Lung (tissue), 12 donors: ENCODE results near the gene CCDC136. TPM values are rescaled to one million over a fixed set of nuclear protein-coding genes. Genes with fewer than 3 reads are reported as not detected.

Experiments used
- ATAC-seq: fragments of 200-7000 bp; cut with Tn5 transposase; one replicate; pipeline ENCODE4 v1.9.1; 2020; ENCODE audit warnings: moderate number of reproducible peaks; ENCODE audit not compliant: insufficient read depth, low FRiP score
- DNase-seq, 3 donors: peaks; one replicate each; pipeline ENCODE4 v3.0.0-alpha.2; 2013 to 2017
- H3K27ac ChIP-seq, 2 donors: one replicate each; pipeline ENCODE4 v1.5.1; 2013; ENCODE audit warnings: mild to moderate bottlenecking in 2 of 2, moderate library complexity in 2 of 2, control low read depth in 1 of 2, inconsistent platforms in 1 of 2, low read depth in 1 of 2, low read length in 1 of 2
- H3K27me3 ChIP-seq, 3 donors: one replicate each; pipeline ENCODE4 v1.5.1; 2013; ENCODE audit warnings: low read length in 2 of 3; ENCODE audit not compliant: control insufficient read depth in 3 of 3, insufficient read depth in 3 of 3
- H3K36me3 ChIP-seq, 4 donors: one replicate each; pipeline ENCODE4 v1.5.1; 2013; ENCODE audit warnings: low read length in 4 of 4, mild to moderate bottlenecking in 1 of 4, moderate library complexity in 1 of 4; ENCODE audit not compliant: control insufficient read depth in 4 of 4, insufficient read depth in 4 of 4
- H3K4me1 ChIP-seq, 5 donors: one replicate each; pipeline ENCODE4 v1.5.1; 2013; ENCODE audit warnings: low read length in 5 of 5, mild to moderate bottlenecking in 2 of 5, moderate library complexity in 1 of 5; ENCODE audit not compliant: control insufficient read depth in 5 of 5, insufficient read depth in 5 of 5
- H3K4me3 ChIP-seq: one replicate; pipeline ENCODE4 v1.5.1; 2013; ENCODE audit warnings: mild to moderate bottlenecking, control low read depth, moderate library complexity
- H3K9ac ChIP-seq, 2 donors: one replicate each; pipeline ENCODE4 v1.5.1; 2013; ENCODE audit warnings: low read length in 2 of 2, control low read depth in 1 of 2; ENCODE audit not compliant: insufficient read depth in 1 of 2
- H3K9me3 ChIP-seq, 4 donors: one replicate each; pipeline ENCODE4 v1.5.1; 2013; ENCODE audit warnings: low read length in 3 of 4, mild to moderate bottlenecking in 1 of 4, moderate library complexity in 1 of 4; ENCODE audit not compliant: control insufficient read depth in 4 of 4, insufficient read depth in 3 of 4
- CTCF ChIP-seq: IDR thresholded peaks from 2 replicates; pipeline ENCODE4 v1.5.1; 2012; ENCODE audit warnings: mild to moderate bottlenecking; ENCODE audit errors: control extremely low read depth, extremely low read depth
- WGBS, 2 donors: extraction: QIAGEN DNeasy Blood & Tissue Kit; methylation state at CpG; one replicate each; pipeline ENCODE4 v1.1.7; 2013; 5-methylcytosine and 5-hydroxymethylcytosine counted together
- polyA plus RNA-seq, 2 donors: library from polyadenylated mRNA; stranded (reverse); fragments of 200-250 nt; gene quantifications; one replicate each; pipeline ENCODE4 v1.2.1, GENCODE V29; 2013
- total RNA-seq, 2 donors: library from RNA; depleted of rRNA in 1 of 2; stranded (reverse); fragments of >200 nt in 1 of 2; gene quantifications; one replicate each; pipeline ENCODE4 v1.2.1, GENCODE V29; 2014 to 2021
- donor health status: control.
- donor health status: control.
- donor health status: Bipolar disorder and iron deficiency.
- donor health status: healthy.
- donor health status: DM: yes; HTN: yes; CAD: no.

Gene CCDC136
- total and polyA plus RNA-seq, 4 donors: 0.70 to 6.4 (median 1.7) TPM

GRCh38 chr7:128774029-128774689, 17.6 kb upstream of the CCDC136 start:
- Histone ChIP-seq H3K27ac (no peak overlapping the region), H3K4me3 (no peak overlapping the region), H3K36me3 (peaks cover 7 to 14% (median 9%) of the 10 kb centered on the region in 4 donors), H3K27me3 (no peaks in the 10 kb centered on the region), H3K9ac (no peak overlapping the region), H3K9me3 (peaks cover 0 to 6% (median 0%) of the 10 kb centered on the region in 4 donors), H3K4me1 (peaks cover 0 to 2% (median 0%) of the 10 kb centered on the region in 5 donors)
- WGBS, 2 donors: 92 to 97% methylated on average over 13 of the region's 13 CpGs
- ATAC-seq (no peak), DNase-seq (no peak)
- no peak for TF ChIP-seq CTCF

- H3K27me3 ChIP-seq: no peaks in the 10 kb centered on the region
Observed at GRCh38 chr7:128774921-128775320, 16.8 kb upstream of the CCDC136 start.

GRCh38 chr7:128775744-128776474, 15.9 kb upstream of the CCDC136 start, which contains the start of gene OPN1SW:
Gene OPN1SW (minus strand): TSS chr7:128775794. CDS start chr7:128775781, 13 bp downstream.
- TF ChIP-seq CTCF: no peak
- ATAC-seq (no peak), DNase-seq (no peak)
- Histone ChIP-seq H3K9me3 (peaks cover 0 to 6% (median 0%) of the 10 kb centered on the region in 4 donors), H3K4me3 (no peak within 1 kb of the TSS), H3K27me3 (no peaks in the 10 kb centered on the region), H3K4me1 (no peaks in the 10 kb centered on the region), H3K27ac (no peak within 1 kb of the TSS), H3K36me3 (peaks cover 4 to 9% (median 7%) of the 10 kb centered on the region in 4 donors), H3K9ac (no peak within 1 kb of the TSS)
- WGBS, 2 donors: 97 to 99% methylated on average over 4 of the region's 4 CpGs

More at GRCh38 chr7:128774921-128775320, 16.8 kb upstream of the CCDC136 start:
- DNase-seq: no peak
- Histone ChIP-seq H3K36me3 (peaks cover 4 to 11% (median 8%) of the 10 kb centered on the region in 4 donors), H3K27ac (no peak overlapping the region), H3K9ac (no peak overlapping the region), H3K4me3 (no peak overlapping the region), H3K4me1 (peaks cover 0 to 2% (median 0%) of the 10 kb centered on the region in 5 donors), H3K9me3 (peaks cover 0 to 6% (median 0%) of the 10 kb centered on the region in 4 donors)
- no peak for TF ChIP-seq CTCF
- WGBS, 2 donors: 96% methylated on average over 7 of the region's 7 CpGs
- no peak for ATAC-seq
